Measurements from ENCODE around the gene RTTN. TPM values are rescaled to one million over a fixed set of nuclear protein-coding genes. Genes with fewer than 3 reads are reported as not detected.

Gene RTTN
- total RNA-seq, 1 donor from 2014 or later: 52.4 TPM

GRCh38 chr18:70190529-70190928, 15.0 kb downstream of the RTTN start:
- Histone ChIP-seq H3F3A (ENCODE audit: low read depth) (no peaks in the 10 kb centered on the region), H3K4me1 (no peaks in the 10 kb centered on the region), H3K36me3 (peaks cover 17% of the 10 kb centered on the region), H2AFZ (replicated peaks) (no peak overlapping the region), H3K27me3 (no peaks in the 10 kb centered on the region), H3K9me3 (ENCODE audit: low read depth) (no peaks in the 10 kb centered on the region), H3K27ac (no peak overlapping the region), H3K79me2 (ENCODE audit: low read depth) (no peaks in the 10 kb centered on the region), H4K20me1 (ENCODE audit: low read depth) (no peaks in the 10 kb centered on the region), H3K4me2 (no peak overlapping the region), H3K4me3 (no peak overlapping the region), H3K9ac (no peak overlapping the region)
- Mint-ChIP-seq H3K36me3 (peaks cover 29% of the 10 kb centered on the region), H3K4me1 (no peaks in the 10 kb centered on the region), H3K27ac (no peak overlapping the region), H3K27me3 (ENCODE audit: insufficient read depth, low read depth) (no peaks in the 10 kb centered on the region), H3K4me3 (no peak overlapping the region), H3K9me3 (no peaks in the 10 kb centered on the region)
- TF ChIP-seq, protein P1, sequence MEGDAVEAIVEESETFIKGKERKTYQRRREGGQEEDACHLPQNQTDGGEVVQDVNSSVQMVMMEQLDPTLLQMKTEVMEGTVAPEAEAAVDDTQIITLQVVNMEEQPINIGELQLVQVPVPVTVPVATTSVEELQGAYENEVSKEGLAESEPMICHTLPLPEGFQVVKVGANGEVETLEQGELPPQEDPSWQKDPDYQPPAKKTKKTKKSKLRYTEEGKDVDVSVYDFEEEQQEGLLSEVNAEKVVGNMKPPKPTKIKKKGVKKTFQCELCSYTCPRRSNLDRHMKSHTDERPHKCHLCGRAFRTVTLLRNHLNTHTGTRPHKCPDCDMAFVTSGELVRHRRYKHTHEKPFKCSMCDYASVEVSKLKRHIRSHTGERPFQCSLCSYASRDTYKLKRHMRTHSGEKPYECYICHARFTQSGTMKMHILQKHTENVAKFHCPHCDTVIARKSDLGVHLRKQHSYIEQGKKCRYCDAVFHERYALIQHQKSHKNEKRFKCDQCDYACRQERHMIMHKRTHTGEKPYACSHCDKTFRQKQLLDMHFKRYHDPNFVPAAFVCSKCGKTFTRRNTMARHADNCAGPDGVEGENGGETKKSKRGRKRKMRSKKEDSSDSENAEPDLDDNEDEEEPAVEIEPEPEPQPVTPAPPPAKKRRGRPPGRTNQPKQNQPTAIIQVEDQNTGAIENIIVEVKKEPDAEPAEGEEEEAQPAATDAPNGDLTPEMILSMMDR (IDR thresholded peaks at IDR 0.05): no peak
- DNase-seq (ENCODE audit: low spot score): no peak

- Histone ChIP-seq H3F3A (ENCODE audit: low read depth) (no peaks in the 10 kb centered on the region), H3K4me1 (no peaks in the 10 kb centered on the region), H3K9me3 (ENCODE audit: low read depth) (no peaks in the 10 kb centered on the region), H3K4me3 (no peak overlapping the region), H3K9ac (no peak overlapping the region), H3K4me2 (no peak overlapping the region), H3K27me3 (no peaks in the 10 kb centered on the region), H3K79me2 (ENCODE audit: low read depth) (no peaks in the 10 kb centered on the region), H2AFZ (replicated peaks) (no peak overlapping the region), H3K27ac (no peak overlapping the region), H3K36me3 (peaks cover 23% of the 10 kb centered on the region), H4K20me1 (ENCODE audit: low read depth) (no peaks in the 10 kb centered on the region)
- Mint-ChIP-seq H3K36me3 (peaks cover 33% of the 10 kb centered on the region), H3K27ac (no peak overlapping the region), H3K9me3 (no peaks in the 10 kb centered on the region), H3K27me3 (ENCODE audit: insufficient read depth, low read depth) (no peaks in the 10 kb centered on the region), H3K4me3 (no peak overlapping the region), H3K4me1 (no peaks in the 10 kb centered on the region)
- TF ChIP-seq EZH2phosphoT487 (IDR thresholded peaks at IDR 0.05) (no peak), EZH2 (IDR thresholded peaks at IDR 0.05) (no peak)
- TF ChIP-seq, protein P1 (IDR thresholded peaks at IDR 0.05): no peak
- no peak for DNase-seq (ENCODE audit: low spot score)
Measured at GRCh38 chr18:70188113-70188512, 17.4 kb downstream of the RTTN start.

GRCh38 chr18:70183441-70183840, 22.0 kb downstream of the RTTN start:
- Histone ChIP-seq H3K9ac (no peak overlapping the region), H3K79me2 (ENCODE audit: low read depth) (no peaks in the 10 kb centered on the region), H3K9me3 (ENCODE audit: low read depth) (no peaks in the 10 kb centered on the region), H4K20me1 (ENCODE audit: low read depth) (no peaks in the 10 kb centered on the region), H3K27ac (no peak overlapping the region), H3K36me3 (peaks cover 19% of the 10 kb centered on the region), H3K4me2 (no peak overlapping the region), H3K4me3 (no peak overlapping the region), H2AFZ (replicated peaks) (no peak overlapping the region), H3K27me3 (no peaks in the 10 kb centered on the region), H3F3A (ENCODE audit: low read depth) (no peaks in the 10 kb centered on the region), H3K4me1 (no peaks in the 10 kb centered on the region)
- Mint-ChIP-seq H3K9me3 (no peaks in the 10 kb centered on the region), H3K4me1 (no peaks in the 10 kb centered on the region), H3K27me3 (ENCODE audit: insufficient read depth, low read depth) (no peaks in the 10 kb centered on the region), H3K36me3 (peaks cover 34% of the 10 kb centered on the region), H3K4me3 (no peak overlapping the region), H3K27ac (no peak overlapping the region)
- no peak for TF ChIP-seq EZH2 (IDR thresholded peaks at IDR 0.05)
- TF ChIP-seq, protein P1 (IDR thresholded peaks at IDR 0.05): no peak
- no peak for TF ChIP-seq EZH2phosphoT487 (IDR thresholded peaks at IDR 0.05)
- no peak for DNase-seq (ENCODE audit: low spot score)

- no peaks in the 10 kb centered on the region for H3F3A ChIP-seq (ENCODE audit: low read depth)
- no peaks in the 10 kb centered on the region for H3K79me2 ChIP-seq (ENCODE audit: low read depth)
- no peaks in the 10 kb centered on the region for H3K4me1 ChIP-seq
- Mint-ChIP-seq H3K27ac (no peak overlapping the region), H3K36me3 (peaks cover 32% of the 10 kb centered on the region), H3K4me1 (no peaks in the 10 kb centered on the region), H3K9me3 (no peaks in the 10 kb centered on the region), H3K27me3 (ENCODE audit: insufficient read depth, low read depth) (no peaks in the 10 kb centered on the region), H3K4me3 (no peak overlapping the region)
- DNase-seq (ENCODE audit: low spot score): no peak
- H3K27me3 ChIP-seq: no peaks in the 10 kb centered on the region
- no peaks in the 10 kb centered on the region for H4K20me1 ChIP-seq (ENCODE audit: low read depth)
- TF ChIP-seq, protein P1 (IDR thresholded peaks at IDR 0.05): no peak
- no peak for TF ChIP-seq EZH2phosphoT487 (IDR thresholded peaks at IDR 0.05)
- TF ChIP-seq EZH2 (IDR thresholded peaks at IDR 0.05): no peak
- H3K9me3 ChIP-seq (ENCODE audit: low read depth): no peaks in the 10 kb centered on the region
- no peak overlapping the region for H3K4me3 ChIP-seq
- no peak overlapping the region for H3K9ac ChIP-seq
- H2AFZ ChIP-seq (replicated peaks): no peak overlapping the region
- H3K4me2 ChIP-seq: no peak overlapping the region
- peaks cover 19% of the 10 kb centered on the region for H3K36me3 ChIP-seq
- H3K27ac ChIP-seq: no peak overlapping the region
Measured at GRCh38 chr18:70182548-70182947, 22.9 kb downstream of the RTTN start.

All from neural progenitor cell (in vitro differentiated cells).